Measurements from ENCODE around the gene LRRC73.

LRRC73 gene

GRCh38 chr6:43532201-43532600 is 22.1 kb upstream of the LRRC73 start:
- no peak for TF ChIP-seq CTCF (IDR thresholded peaks at IDR 0.05; ENCODE audit: extremely low read depth, insufficient read depth, missing control alignments)
- no peak for DNase-seq (ENCODE audit: low spot score)
- in situ Hi-C loops (cut with MboI; ENCODE audit: low pct_unique_long_range_greater_than_20kb, low sequenced_read_pairs, unreplicated experiment): no loop called here

GRCh38 chr6:43524483-43524961 is 14.4 kb upstream of the LRRC73 start:
- in situ Hi-C loops (cut with MboI; ENCODE audit: low pct_unique_long_range_greater_than_20kb, low sequenced_read_pairs, unreplicated experiment): no loop called here
- no peak for DNase-seq (ENCODE audit: low spot score)
- TF ChIP-seq CTCF (IDR thresholded peaks at IDR 0.05; ENCODE audit: extremely low read depth, insufficient read depth, missing control alignments): no peak

GRCh38 chr6:43523284-43523683 is 13.1 kb upstream of the LRRC73 start:
- in situ Hi-C loops (cut with MboI; ENCODE audit: low pct_unique_long_range_greater_than_20kb, low sequenced_read_pairs, unreplicated experiment): no loop called here
- DNase-seq (ENCODE audit: low spot score): no peak
- no peak for TF ChIP-seq CTCF (IDR thresholded peaks at IDR 0.05; ENCODE audit: extremely low read depth, insufficient read depth, missing control alignments)

- in situ Hi-C loops (cut with MboI; ENCODE audit: low pct_unique_long_range_greater_than_20kb, low sequenced_read_pairs, unreplicated experiment): no loop called here
- DNase-seq (ENCODE audit: low spot score): no peak
- no peak for TF ChIP-seq CTCF (IDR thresholded peaks at IDR 0.05; ENCODE audit: extremely low read depth, insufficient read depth, missing control alignments)
Measured at GRCh38 chr6:43522547-43523261, 12.6 kb upstream of the LRRC73 start.

- TF ChIP-seq CTCF (IDR thresholded peaks at IDR 0.05; ENCODE audit: extremely low read depth, insufficient read depth, missing control alignments): no peak
- in situ Hi-C loops (cut with MboI; ENCODE audit: low pct_unique_long_range_greater_than_20kb, low sequenced_read_pairs, unreplicated experiment): no loop called here
- DNase-seq (ENCODE audit: low spot score): no peak
Measured at GRCh38 chr6:43521836-43522235, 11.7 kb upstream of the LRRC73 start.

GRCh38 chr6:43520097-43520496 is 10.0 kb upstream of the LRRC73 start:
- in situ Hi-C loops (cut with MboI; ENCODE audit: low pct_unique_long_range_greater_than_20kb, low sequenced_read_pairs, unreplicated experiment): no loop called here
- no peak for TF ChIP-seq CTCF (IDR thresholded peaks at IDR 0.05; ENCODE audit: extremely low read depth, insufficient read depth, missing control alignments)

More at GRCh38 chr6:43520097-43520496, 10.0 kb upstream of the LRRC73 start:
- no peak for DNase-seq (ENCODE audit: low spot score)

Data from GM13977 (cell line).